ENCODE results near the gene UBALD2. TPM values are rescaled to one million over a fixed set of nuclear protein-coding genes. Genes with fewer than 3 reads are reported as not detected.

UBALD2 gene
- total and polyA plus RNA-seq, 5 experiments from 2014 or later: 6.6 to 122 (median 9.7) TPM

- Mint-ChIP-seq H3K36me3 (peaks cover 0 to 15% (median 0%) of the 10 kb centered on the region in 3 donors), H3K27me3 (no peaks in the 10 kb centered on the region), H3K4me3 (peak overlapping the region; percentile 70 to 91 (median 82)), H3K27ac (peak overlapping the region; percentile 86 to 97 (median 94)), H3K4me1 (peaks cover 35 to 76% (median 68%) of the 10 kb centered on the region in 4 donors), H3K9me3 (no peaks in the 10 kb centered on the region)
- ATAC-seq (no peak), DNase-seq (no peak)
- POLR2A ChIA-PET: interaction anchor here (0.9 to 27.3 kb wide), 13 partner anchors 9 to 244 kb away, joined by 3 to 923 read pairs (median 4); partner anchors contain the start of genes EXOC7, FOXJ1, PRPSAP1 and RNF157
These were observed 8.4 kb downstream of the UBALD2 start for GRCh38 chr17:76273445-76274111.

GRCh38 chr17:76274112-76274956 lies 9.2 kb downstream of the UBALD2 start:
- peak overlapping the region in 9 of 10 donors; percentile 7 to 88 (median 48) for H3K4me3 Mint-ChIP-seq
- H3K27ac Mint-ChIP-seq: peak overlapping the region; percentile 60 to 91 (median 80)
- ATAC-seq: no peak
- peaks cover 0 to 8% (median 0%) of the 10 kb centered on the region in 3 donors for H3K36me3 Mint-ChIP-seq
- peak in 2 of 10 donors; percentile 25 to 34 for DNase-seq
- no peaks in the 10 kb centered on the region for H3K9me3 Mint-ChIP-seq
- H3K27me3 Mint-ChIP-seq: no peaks in the 10 kb centered on the region
- POLR2A ChIA-PET: interaction anchor here (0.9 to 27.3 kb wide), 13 partner anchors 9 to 171 kb away, joined by 3 to 923 read pairs (median 4); partner anchors contain the start of genes EXOC7, FOXJ1, PRPSAP1 and RNF157
- H3K4me1 Mint-ChIP-seq: peaks cover 32 to 71% (median 60%) of the 10 kb centered on the region in 4 donors

GRCh38 chr17:76275382-76276068 lies 10.4 kb downstream of the UBALD2 start:
- H3K4me3 Mint-ChIP-seq: peak overlapping the region in 1 of 10 donors; percentile 36
- peaks cover 25 to 66% (median 56%) of the 10 kb centered on the region in 4 donors for H3K4me1 Mint-ChIP-seq
- H3K27me3 Mint-ChIP-seq: no peaks in the 10 kb centered on the region
- ATAC-seq (no peak), DNase-seq (no peak)
- peak overlapping the region in 4 of 10 donors; percentile 43 to 88 (median 84) for H3K27ac Mint-ChIP-seq
- no peaks in the 10 kb centered on the region for H3K9me3 Mint-ChIP-seq
- POLR2A ChIA-PET: interaction anchor here (1.0 to 27.3 kb wide), 7 partner anchors 9 to 151 kb away, joined by 3 to 923 read pairs (median 34); partner anchors contain the start of genes RNF157 and UBALD2
- no peaks in the 10 kb centered on the region for H3K36me3 Mint-ChIP-seq

GRCh38 chr17:76276069-76276431 lies 10.9 kb downstream of the UBALD2 start:
- Mint-ChIP-seq H3K9me3 (no peaks in the 10 kb centered on the region), H3K27ac (peak overlapping the region in 8 of 10 donors; percentile 40 to 88 (median 64)), H3K36me3 (no peaks in the 10 kb centered on the region), H3K4me1 (peaks cover 23 to 62% (median 54%) of the 10 kb centered on the region in 4 donors), H3K4me3 (no peak overlapping the region), H3K27me3 (no peaks in the 10 kb centered on the region)
- POLR2A ChIA-PET: interaction anchor here (1.4 to 27.3 kb wide), 5 partner anchors 9 to 151 kb away, joined by 3 to 923 read pairs (median 152); partner anchors contain the start of genes RNF157 and UBALD2
- DNase-seq (no peak), ATAC-seq (no peak)

- Mint-ChIP-seq H3K27ac (peak overlapping the region; percentile 6 to 88 (median 64)), H3K4me1 (peaks cover 20 to 56% (median 51%) of the 10 kb centered on the region in 4 donors), H3K9me3 (no peaks in the 10 kb centered on the region), H3K36me3 (no peaks in the 10 kb centered on the region), H3K4me3 (no peak overlapping the region), H3K27me3 (no peaks in the 10 kb centered on the region)
- ATAC-seq: no peak
- POLR2A ChIA-PET: interaction anchor here (1.4 to 27.3 kb wide), 5 partner anchors 10 to 152 kb away, joined by 3 to 923 read pairs (median 152); partner anchors contain the start of genes RNF157 and UBALD2
- DNase-seq: no peak
These were observed 11.5 kb downstream of the UBALD2 start for GRCh38 chr17:76276461-76277299.

- no peak for DNase-seq
- no peak for ATAC-seq
- H3K4me3 Mint-ChIP-seq: peak overlapping the region in 2 of 10 donors; percentile 49 to 56
- POLR2A ChIA-PET: interaction anchor here (0.6 to 27.3 kb wide), 6 partner anchors 9 to 263 kb away, joined by 3 to 923 read pairs (median 28); partner anchors contain the start of genes RNF157 and UBALD2
- no peaks in the 10 kb centered on the region for H3K27me3 Mint-ChIP-seq
- no peaks in the 10 kb centered on the region for H3K36me3 Mint-ChIP-seq
- H3K27ac Mint-ChIP-seq: peak overlapping the region in 6 of 10 donors; percentile 0 to 88 (median 62)
- H3K4me1 Mint-ChIP-seq: peaks cover 21 to 54% (median 48%) of the 10 kb centered on the region in 4 donors
- H3K9me3 Mint-ChIP-seq: no peaks in the 10 kb centered on the region
These were observed 12.4 kb downstream of the UBALD2 start for GRCh38 chr17:76277300-76278267.

GRCh38 chr17:76278268-76278908 lies 13.2 kb downstream of the UBALD2 start:
- H3K4me3 Mint-ChIP-seq: no peak overlapping the region
- H3K4me1 Mint-ChIP-seq: peaks cover 18 to 46% (median 40%) of the 10 kb centered on the region in 4 donors
- no peaks in the 10 kb centered on the region for H3K36me3 Mint-ChIP-seq
- DNase-seq: no peak
- peak overlapping the region in 1 of 10 donors; percentile 52 for H3K27ac Mint-ChIP-seq
- no peak for ATAC-seq
- POLR2A ChIA-PET: interaction anchor here (0.6 to 5.3 kb wide), 8 partner anchors 9 to 264 kb away, joined by 3 to 112 read pairs (median 10); partner anchors contain the start of gene FOXJ1
- no peaks in the 10 kb centered on the region for H3K27me3 Mint-ChIP-seq
- no peaks in the 10 kb centered on the region for H3K9me3 Mint-ChIP-seq

GRCh38 chr17:76278952-76279741 lies 14.0 kb downstream of the UBALD2 start:
- H3K4me3 Mint-ChIP-seq: peak overlapping the region in 1 of 10 donors; percentile 20
- H3K36me3 Mint-ChIP-seq: no peaks in the 10 kb centered on the region
- ATAC-seq: peak; percentile 92
- peak overlapping the region in 8 of 10 donors; percentile 20 to 86 (median 46) for H3K27ac Mint-ChIP-seq
- POLR2A ChIA-PET: interaction anchor here (0.7 to 5.3 kb wide), 17 partner anchors 10 to 492 kb away, joined by 3 to 112 read pairs (median 6); partner anchors contain the start of gene FOXJ1
- H3K27me3 Mint-ChIP-seq: no peaks in the 10 kb centered on the region
- peak; percentile 70 to 93 (median 83) for DNase-seq
- H3K9me3 Mint-ChIP-seq: no peaks in the 10 kb centered on the region
- H3K4me1 Mint-ChIP-seq: peaks cover 16 to 38% (median 32%) of the 10 kb centered on the region in 4 donors

- DNase-seq (no peak), ATAC-seq (no peak)
- peaks cover 15 to 31% (median 26%) of the 10 kb centered on the region in 4 donors for H3K4me1 Mint-ChIP-seq
- H3K9me3 Mint-ChIP-seq: no peaks in the 10 kb centered on the region
- H3K36me3 Mint-ChIP-seq: no peaks in the 10 kb centered on the region
- POLR2A ChIA-PET: interaction anchor here (0.7 to 5.3 kb wide), 17 partner anchors 8 to 493 kb away, joined by 3 to 112 read pairs (median 6); partner anchors contain the start of gene FOXJ1
- H3K4me3 Mint-ChIP-seq: no peak overlapping the region
- H3K27ac Mint-ChIP-seq: peak overlapping the region in 8 of 10 donors; percentile 20 to 86 (median 46)
- H3K27me3 Mint-ChIP-seq: no peaks in the 10 kb centered on the region
These were observed 14.7 kb downstream of the UBALD2 start for GRCh38 chr17:76279742-76280287.

All from naive thymus-derived CD8-positive, alpha-beta T cell (primary cell).